ENCODE data around the gene NOSIP.

NOSIP gene

DNA sequence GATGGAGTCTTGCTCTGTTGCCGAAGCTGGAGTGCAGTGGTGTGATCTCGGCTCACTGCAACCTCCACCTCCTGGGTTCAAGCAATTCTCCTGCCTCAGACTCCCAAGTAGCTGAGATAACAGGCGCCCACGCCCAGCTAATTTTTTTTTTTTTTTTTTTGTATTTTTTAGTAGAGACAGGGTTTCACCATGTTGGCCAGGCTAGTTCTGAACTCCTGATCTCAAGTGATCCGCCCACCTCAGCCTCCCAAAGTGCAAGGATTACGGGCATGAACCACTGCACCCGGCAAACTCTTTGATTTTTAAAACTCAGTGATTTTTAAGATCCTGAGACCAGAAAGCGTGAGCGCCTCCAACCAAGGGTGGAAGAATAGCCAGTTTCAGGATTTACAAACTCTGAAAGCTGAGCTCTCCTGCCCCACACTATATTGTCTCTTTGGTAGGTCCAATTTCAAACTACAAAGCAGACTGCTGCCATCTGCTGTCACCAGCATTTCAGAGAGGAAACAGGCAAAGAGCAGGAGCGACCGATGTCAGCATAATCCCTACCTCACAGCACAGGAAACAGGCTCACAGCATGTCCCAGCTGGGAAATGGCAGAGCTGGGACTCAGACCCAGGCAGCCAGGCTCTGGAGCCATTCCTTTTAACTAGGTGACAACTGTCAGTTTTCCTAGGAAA lies 9.2 kb downstream of the NOSIP start:
- DNase-seq (ENCODE audit: low spot score) = no peak

DNA sequence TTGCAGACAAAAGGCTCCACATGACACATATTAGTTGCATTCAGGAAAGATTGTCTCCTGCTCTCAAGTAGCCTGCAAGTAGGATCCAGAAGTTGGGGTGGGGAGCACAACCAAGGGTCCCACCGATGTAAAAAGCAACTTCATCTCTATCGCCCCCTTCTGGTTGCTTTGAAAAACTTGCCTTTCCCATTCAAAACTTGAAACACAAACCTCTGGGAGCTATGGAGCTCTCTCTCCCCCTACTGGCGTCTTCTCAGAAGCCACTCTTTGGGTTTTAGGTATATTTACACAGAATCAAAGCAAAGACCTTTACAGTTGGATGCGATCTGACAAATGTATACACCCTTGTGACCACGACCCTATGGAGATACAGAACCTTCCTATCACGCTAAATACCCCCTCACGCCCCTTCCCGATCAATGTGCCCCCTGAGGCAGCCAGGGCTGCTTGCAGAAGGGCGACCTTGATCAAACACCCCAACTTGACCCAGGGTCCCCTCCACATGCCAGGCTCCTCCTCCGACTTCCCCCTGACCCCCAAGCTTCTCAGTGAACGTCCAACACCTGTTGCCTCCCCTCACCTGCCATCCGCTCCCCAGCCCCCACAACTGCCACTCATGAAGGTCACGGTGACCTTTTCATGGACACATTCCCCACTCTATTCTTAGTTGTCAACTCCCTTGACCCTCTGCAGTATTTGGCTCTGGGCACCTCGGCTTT lies 10.1 kb downstream of the NOSIP start:
- peak; percentile 88 for DNase-seq (ENCODE audit: low spot score)

DNA sequence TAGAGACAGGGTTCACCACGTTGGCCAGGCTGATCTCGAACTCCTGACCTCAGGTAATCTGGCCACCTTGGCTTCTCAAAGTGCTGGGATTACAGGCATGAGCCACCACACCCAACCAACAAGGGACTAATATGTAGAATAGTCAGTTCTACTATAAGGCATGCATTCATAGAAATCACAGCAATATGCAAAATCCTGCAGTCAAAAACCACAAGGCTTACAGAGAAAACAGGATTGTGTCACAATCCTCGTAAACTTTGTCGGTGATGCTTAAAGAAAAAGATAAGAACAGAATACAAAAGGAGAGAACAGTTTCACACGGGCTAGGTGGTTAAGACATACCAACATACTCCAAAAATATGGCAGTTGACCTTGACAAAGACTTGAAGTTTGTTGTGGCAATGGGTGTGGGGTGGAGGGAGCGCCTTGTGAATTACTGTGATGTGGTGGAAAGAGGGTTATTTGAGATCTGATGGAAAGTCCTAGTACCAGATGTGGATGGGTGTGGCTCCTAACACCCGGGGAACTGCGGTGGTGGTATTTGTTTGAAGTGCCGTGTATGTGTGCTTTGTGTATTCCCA lies 12.4 kb downstream of the NOSIP start:
- DNase-seq (ENCODE audit: low spot score) = no peak

DNA sequence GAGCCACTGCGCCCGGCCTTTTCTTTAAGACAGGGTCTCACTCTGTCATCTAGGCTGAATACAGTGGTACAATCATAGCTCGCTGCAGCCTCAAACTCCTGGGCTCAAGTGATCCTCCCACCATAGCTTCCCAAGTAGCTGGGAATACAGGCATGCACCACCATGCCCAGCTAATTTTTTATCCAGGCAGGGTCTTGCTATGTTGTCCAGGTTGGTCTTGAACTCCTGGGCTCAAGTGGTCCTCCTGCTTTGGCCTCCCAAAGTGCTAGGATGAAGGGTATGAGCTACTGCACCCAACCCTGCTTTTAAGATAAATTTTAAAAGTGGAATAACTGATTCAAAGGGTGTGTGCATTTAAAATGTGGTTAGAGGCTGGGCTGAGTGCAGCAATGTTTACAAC lies 14.1 kb downstream of the NOSIP start:
- DNase-seq (ENCODE audit: low spot score) = no peak

DNA sequence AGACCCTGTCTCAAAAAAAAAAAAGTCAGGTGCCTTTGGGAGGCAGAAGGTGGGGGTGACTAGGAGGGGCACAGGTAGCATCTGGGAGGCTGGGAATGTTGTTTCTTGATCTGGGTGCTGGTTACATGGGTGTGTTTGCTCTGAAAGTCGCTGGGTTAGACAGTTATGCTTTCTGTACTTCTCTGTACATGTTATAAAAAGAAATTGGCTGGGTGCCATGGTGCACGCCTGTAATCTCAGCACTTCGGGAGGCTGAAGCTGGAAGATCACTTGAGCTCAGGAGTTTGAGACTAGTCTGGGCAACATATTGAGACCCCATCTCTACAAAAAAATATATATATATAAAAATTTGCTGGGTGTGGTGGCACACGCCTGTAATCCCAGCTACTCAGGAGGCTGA lies 15.1 kb downstream of the NOSIP start:
- no peak for DNase-seq (ENCODE audit: low spot score)

DNA sequence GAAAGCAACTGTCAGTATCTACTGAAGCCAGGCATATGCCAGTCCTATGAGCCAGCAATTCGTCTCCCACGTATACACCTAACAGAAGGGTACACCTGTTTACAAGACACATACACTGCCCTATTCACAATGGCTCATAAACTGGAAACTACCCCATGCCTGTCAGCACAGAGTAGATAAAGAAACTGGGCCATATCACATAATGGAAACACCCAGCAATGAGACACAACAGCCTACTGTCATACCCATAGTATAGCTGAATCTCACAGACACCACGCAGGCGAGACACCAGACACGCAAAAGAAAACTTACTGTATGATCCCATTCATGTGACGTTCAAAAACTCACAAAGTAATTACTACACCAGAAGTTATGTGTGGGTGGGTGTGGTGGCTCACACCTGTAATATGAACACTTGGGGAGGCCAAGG lies 15.7 kb downstream of the NOSIP start:
- DNase-seq (ENCODE audit: low spot score) = no peak

DNA sequence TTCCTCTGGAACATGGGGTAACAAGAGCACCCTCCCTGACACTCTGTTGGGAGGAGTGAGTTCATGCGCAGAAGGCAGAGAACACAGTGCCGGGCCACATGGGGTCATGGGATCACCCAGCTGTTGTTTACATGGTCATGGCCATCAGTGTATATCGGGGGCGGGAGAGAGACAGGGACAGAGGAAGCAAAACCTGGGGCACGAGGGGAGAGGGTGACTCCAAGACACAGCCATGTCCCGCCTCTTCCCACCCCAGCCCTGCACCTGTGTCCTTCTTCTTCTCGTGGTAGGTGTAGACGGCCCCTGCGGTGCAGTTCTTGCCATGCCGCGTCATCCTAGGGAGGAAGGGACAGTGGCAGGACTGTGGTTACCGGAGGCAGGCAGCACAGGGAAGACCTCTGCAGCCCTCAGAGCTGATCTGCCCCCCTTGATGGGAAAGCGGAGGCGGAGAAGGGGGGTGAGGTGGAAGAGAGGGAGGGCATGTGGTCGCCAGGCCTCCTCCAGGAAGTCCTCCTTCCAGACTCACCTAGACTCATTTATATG lies 19.9 kb downstream of the NOSIP start:
- peak; percentile 78 for DNase-seq (ENCODE audit: low spot score)

DNA sequence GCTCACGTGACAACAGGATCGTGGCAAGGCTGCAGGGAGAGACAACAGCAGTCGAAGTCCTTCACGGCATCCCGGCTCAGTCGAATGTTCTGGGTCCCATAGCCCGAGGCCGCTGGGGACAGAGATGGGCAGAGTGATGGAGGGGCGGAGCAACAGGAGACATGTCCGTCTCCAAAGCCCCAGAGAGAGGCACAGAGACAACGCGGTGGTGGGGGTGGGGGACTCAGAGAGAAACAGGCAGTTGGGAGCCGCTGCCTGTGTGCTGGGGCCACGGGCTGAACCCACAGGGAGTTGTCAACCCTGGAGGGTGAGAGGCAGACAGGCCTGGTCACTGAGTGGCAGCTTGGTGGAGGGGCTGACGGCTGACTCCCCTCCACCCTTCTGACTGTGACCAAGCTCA lies 20.4 kb downstream of the NOSIP start:
- no peak for DNase-seq (ENCODE audit: low spot score)

DNA sequence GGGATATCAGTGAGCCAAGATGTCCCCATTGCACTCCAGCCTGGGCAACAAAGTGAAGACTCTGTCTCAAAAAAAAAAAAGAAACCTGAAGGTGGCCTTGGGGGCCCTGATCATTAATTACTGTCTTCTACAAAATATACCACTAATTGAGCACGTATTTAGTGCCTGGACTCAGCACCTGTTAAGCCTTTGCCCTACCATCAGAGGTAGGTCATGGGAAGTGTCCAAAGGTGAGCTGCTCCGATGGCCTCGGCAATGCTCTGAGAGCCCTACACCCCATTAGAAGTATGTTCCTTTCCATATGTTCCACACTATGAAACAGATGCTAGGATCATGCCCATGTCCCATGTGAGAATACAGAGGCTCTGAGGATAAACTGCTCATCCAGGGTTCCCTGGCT lies 20.9 kb downstream of the NOSIP start:
- DNase-seq (ENCODE audit: low spot score) = no peak

DNA sequence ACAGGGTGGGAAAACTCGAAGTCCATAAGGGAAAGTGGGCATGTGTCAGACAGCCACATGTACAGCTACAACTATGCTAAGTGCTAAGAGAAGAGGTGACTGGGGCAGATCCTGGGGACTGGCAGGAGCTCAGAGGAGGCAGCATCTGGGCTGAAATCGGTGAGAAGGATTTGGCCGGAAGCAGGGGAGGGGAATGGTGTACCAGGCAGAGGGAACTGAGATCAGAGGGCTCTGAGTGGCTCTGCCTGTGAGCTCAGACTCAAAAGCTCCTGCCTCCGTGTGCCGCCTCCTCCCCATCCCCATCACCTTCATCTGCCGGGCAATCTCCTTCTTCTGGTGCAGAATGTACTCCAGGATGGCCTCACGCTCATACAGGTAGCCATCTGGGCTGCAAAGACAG lies 21.8 kb downstream of the NOSIP start:
- no peak for DNase-seq (ENCODE audit: low spot score)

DNA sequence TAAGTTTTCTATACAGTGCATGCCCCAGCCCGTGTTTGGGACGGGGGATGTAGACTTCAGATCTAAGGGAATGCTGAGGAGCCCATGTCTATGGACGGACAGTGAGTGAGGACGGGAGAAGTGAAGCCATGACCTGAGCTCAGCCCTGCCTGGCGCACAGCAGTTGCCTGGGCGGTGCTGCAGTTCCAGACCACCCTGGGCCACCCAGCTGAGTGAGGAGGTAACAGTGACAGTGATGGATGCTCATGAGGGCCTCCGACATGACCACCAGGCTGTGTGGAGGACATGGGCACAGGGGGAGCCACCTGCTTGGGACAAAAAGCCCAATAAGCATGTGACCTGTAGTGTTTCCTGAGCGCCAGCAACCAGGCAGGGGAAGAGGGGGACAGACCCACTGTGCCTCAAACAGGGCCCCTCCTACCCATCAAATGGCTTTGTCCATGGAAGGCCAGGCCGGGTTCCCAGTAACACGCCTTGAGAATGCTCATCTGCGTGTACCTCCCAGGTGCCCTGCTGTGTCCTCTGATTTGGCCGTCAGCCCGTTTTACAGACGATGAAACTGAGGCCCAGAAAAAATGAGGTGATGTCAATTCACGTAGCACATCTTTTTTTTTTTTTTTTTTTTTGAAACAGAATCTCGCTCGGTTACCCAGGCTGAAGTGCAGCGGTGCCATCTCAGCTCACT lies 22.6 kb downstream of the NOSIP start:
- no peak for DNase-seq (ENCODE audit: low spot score)

DNA sequence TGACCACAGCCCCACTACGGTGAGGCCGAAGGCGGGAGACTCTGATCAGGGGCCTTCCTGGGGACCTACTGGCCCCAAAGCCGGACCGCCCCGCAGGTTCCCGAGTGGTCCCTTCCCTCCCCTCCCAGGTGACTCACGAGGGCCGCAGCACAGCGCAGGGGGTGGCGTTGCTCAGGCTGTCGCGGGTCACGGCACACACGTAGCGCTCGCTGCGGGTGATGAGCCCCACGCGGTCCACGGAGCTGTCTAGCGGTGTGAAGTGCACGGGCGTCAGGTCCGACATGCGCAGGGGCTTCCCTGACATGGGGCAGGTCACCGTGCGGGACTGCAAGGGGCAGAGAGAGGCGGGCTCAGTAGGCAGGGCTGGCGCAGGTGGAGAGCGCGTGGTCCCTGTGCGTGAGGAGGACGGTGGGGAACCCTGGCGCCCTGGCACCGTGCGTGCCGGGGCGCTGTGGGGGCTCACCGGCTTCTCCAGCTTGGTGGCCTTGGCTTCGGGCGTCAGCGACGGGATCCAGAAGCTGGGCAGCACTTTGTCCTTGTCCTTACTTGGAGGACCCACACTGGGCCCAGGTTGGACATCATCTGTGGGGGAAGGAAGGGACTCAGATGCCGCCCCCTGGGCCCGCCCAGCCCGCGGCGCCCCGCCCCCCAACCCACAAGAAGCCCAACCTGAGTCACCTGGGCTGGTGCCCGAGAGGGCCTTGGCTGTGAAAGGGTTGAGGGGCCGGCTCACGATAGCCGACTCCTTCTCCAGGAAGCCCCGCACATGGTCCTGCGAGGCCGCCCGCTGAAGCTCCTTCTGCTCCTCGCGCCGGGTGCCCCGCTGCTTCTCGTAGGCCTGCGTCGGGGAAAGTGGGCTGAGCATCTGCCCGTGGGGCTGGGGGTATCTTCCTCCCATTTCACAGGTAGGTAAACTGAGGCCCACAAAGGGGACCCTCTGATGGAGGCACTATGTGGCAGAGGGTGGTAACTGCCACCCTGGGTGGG lies 23.7 kb downstream of the NOSIP start:
- no peak for DNase-seq (ENCODE audit: low spot score)

DNA sequence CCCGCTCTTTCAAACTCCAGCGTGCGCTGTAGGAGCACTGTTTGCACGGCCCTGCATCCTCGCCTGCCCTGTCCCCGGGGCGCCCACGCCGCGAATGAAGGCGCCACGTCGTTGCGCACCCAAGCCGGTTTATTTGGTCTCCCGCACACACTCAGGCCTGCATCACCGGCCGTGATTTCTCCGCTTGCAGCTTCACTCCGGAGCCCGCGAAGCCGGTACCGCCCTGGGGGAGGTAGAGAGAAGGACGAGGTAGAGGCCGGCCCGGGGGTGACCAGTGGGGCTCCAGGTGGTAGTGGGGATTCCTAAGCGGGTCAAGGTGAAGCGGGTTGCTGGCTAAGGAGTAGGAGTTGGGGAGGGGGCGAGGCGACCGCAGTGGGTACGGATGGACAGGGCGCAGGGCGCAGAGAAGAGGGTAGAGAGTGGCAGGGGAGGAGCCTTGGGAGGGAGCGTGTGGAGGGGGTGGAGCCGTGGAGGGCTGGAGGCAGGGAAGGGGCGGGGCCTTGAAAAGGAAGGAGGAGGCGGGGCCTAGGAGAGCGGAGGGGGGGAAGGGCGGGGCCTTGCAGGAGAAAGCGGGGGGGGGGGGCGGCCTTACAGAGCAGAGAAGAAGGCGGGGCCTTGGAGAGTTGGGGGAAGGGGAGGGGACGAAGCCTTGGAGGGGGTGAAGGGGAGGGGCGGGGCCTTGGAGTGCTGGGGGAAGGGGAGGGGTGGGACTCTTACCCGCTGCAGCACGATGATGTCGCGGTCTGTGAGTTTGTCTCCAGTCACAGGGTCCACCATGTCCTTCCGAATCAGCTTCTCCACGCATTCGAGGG lies 24.6 kb downstream of the NOSIP start:
- no peak for DNase-seq (ENCODE audit: low spot score)

DNA sequence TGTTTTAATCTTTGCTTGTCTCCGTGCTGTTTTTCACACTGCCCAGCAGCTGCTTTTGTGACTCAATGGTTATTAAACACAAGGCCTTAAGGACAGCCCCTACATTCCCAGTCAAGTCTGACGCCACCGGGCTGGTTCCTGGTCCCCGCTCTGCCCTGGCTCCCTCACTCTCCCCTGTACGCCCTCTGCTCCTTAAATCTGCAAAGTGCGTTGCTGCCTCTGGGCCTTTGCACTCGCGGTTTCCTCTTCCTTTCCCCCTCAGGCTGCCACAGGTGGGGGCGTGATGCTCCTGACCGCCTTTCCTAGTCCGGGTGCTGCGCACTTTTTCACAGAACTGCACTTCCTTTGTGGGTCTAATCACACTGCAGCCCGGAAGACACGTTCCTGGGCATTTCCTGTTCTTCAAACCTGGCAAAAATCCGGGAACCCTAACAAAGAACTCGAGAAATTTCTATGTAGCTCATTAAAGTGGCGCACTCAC lies 25.6 kb downstream of the NOSIP start:
- no peak for DNase-seq (ENCODE audit: low spot score)

DNA sequence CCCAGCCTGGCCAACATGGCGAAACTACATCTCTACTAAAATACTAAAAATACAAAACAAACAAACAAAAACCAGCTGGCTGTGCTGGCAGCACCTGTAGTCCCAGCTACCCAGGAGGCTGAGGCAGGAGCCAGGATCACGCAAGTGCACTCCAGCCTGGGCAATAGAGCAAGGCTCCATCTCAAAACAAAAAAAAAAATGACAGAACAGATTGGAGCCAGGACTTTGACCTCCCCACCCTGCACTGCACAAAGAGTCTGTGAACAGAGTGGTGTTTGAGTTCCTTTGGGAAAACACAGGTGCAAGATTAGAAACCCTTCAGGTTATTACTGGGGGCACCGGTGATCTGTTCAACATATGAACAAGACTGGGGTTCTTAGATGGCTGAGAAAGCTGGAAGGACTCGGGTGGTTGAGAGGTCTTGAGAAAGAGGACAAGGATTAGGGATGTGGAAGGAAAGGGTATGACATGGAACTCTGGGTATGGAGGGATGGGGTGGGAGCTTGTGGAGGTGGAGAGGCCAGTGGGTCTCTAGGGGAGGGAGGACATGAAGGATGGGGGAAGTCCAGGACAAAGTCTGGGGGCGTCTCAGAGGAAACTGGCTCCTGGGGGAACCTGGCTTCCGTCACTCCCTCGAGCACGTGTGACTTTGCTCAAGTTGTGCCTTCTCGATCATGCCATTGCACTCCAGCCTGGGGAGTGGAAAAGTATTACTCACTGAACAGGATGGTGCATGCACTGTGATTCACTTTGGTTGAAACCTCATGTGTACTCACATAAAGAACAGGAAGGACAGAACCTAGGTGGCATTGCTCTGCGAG lies 26.7 kb downstream of the NOSIP start:
- no peak for DNase-seq (ENCODE audit: low spot score)

DNA sequence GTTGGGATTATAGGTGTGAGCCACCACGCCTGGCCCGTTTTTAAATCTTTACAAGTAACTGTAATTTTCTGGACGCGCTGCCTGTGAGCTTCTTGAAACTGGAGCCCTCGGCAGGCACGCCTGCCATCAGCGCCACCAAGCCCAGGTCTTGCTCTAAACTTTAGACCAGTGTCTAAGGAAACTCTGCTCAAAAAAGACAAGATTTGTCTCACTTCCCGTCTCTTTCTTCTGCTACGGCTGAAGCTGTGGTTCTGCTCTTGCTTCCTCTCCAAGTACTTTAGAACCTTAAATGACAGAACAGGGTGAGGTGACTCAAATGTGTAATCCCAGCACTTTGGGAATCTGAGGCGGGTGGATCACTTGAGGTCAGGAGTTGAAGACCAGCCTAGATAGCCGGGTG lies 27.6 kb downstream of the NOSIP start:
- peak; percentile 67 for DNase-seq (ENCODE audit: low spot score)

DNA sequence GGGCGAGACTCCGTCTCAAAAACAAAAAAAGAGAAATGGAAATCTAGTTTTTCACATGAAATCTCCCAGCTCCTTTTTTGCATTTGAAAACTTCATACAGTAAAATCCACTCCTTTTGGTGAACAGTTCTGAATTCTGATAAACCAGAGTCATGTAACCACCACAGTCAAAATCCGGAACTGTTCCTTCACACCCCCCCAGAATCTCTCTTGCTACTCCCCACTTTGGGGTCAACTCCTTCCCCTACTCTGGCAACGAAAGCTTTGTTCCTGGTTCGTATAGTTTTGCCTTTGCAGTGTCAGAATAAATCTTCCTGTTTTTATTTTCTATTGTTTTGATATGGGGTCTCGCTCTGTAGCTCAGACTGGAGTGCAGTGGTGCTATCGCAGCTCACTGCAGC lies 28.8 kb downstream of the NOSIP start:
- peak; percentile 36 for DNase-seq (ENCODE audit: low spot score)

DNA sequence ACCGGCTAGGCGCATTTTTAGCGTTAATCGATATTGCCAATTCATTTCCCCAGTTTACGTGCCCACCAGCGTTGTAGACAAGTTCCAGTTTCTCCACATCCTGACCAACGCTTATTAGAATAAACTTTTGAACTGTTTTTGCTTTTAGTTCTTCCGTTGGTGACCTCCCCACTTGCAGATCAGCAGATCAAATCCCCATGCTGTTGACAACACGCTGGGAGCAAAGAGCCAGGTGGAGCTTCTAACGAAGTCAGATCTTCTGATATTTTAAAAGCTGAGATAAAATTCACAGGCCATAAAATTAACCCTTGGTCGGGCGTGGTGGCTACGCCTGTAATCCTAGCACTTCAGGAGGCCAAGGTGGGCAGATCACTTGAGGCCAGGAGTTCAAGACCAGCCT lies 31.3 kb downstream of the NOSIP start:
- no peak for DNase-seq (ENCODE audit: low spot score)

DNA sequence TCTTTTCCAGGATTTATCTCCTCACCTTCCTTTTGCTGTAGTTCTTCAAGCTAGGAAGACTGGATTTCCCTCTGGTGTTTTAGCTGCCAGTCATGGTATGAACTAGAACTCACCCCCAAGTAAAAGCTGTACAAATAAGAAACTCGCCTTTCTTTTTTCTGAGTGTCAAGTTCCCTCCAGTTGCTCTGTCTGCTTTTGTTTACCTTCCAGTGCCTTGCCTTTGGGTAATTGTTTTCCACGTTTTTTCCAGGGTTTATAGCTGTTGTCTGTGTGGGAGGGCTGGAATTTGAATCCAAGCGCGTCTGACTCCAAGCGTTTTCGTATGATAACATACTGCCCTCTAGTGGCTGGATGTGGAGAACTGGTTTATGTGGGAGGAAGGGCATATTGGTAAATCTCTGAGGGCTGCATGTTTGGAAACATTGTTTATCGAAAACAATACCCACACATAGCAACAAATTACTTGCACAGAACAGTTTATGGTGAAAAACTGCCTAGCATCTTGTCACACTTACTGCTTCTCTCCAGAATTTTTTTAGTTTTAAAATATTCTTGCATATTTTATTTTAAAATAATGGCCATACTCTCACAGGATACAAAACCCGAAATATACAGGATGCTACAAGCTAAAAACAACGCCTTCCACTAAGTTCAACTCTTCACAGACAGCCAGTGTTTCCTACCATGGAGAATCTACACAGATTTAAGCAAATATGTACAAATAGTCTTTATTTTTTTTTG lies 33.4 kb downstream of the NOSIP start:
- peak; percentile 94 for DNase-seq (ENCODE audit: low spot score)

All from pons (tissue), 1 donor.